Activated T-cell treated with anti-CD3 and anti-CD28 coated beads, Interleukin-2, amount 50 U/mL, for 72 hours (primary cell): ENCODE data around the gene PHF24. TPM values are rescaled to one million over a fixed set of nuclear protein-coding genes. Genes with fewer than 3 reads are reported as not detected.
"Not testable (repeated sequence)": the region's sequence is repeated elsewhere in the genome, so short reads cannot be mapped to it uniquely, and the experiment has no call there.

Experiments
- ATAC-seq, 2 donors: fragments of 150-1000 bp; cut with Tn5 transposase; replicated peaks in 1 of 2; 2 replicates each; pipeline ENCODE4 v1.10.0; 2021; ENCODE audit warnings: moderate library complexity in 2 of 2, mild to moderate bottlenecking in 1 of 2
- DNase-seq, 2 donors: peaks; one replicate each; pipeline ENCODE4 v3.0.0; 2021 to 2022; ENCODE audit warnings: mixed read lengths in 1 of 2
- H3K27ac Mint-ChIP-seq: one replicate; pipeline ENCODE4 v1.8.0; 2022; ENCODE audit warnings: mild to moderate bottlenecking, moderate library complexity, mixed read lengths
- H3K27me3 Mint-ChIP-seq: one replicate; pipeline ENCODE4 v1.8.0; 2022; ENCODE audit warnings: low read depth, mixed read lengths
- H3K36me3 Mint-ChIP-seq, 2 donors: one replicate each; pipeline ENCODE4 v1.8.0; 2022; ENCODE audit warnings: mixed read lengths in 2 of 2, mild to moderate bottlenecking in 1 of 2; ENCODE audit not compliant: insufficient read depth in 2 of 2
- H3K4me1 Mint-ChIP-seq: one replicate; pipeline ENCODE4 v1.8.0; 2022; ENCODE audit warnings: low read depth, mixed read lengths
- H3K4me3 Mint-ChIP-seq, 2 donors: one replicate each; pipeline ENCODE4 v1.8.0; 2022; ENCODE audit warnings: mild to moderate bottlenecking in 2 of 2, mixed read lengths in 2 of 2, moderate library complexity in 2 of 2
- H3K9me3 Mint-ChIP-seq, 2 donors: one replicate each; pipeline ENCODE4 v1.8.0; 2022; ENCODE audit warnings: mixed read lengths in 2 of 2
- total RNA-seq, 2 donors: library from RNA; stranded (reverse); gene quantifications; one replicate each; pipeline ENCODE4 v1.2.3, GENCODE V29; 2022

PHF24 gene
- total RNA-seq, 2 donors from 2014 or later = 1.00 to 1.1 TPM

DNA sequence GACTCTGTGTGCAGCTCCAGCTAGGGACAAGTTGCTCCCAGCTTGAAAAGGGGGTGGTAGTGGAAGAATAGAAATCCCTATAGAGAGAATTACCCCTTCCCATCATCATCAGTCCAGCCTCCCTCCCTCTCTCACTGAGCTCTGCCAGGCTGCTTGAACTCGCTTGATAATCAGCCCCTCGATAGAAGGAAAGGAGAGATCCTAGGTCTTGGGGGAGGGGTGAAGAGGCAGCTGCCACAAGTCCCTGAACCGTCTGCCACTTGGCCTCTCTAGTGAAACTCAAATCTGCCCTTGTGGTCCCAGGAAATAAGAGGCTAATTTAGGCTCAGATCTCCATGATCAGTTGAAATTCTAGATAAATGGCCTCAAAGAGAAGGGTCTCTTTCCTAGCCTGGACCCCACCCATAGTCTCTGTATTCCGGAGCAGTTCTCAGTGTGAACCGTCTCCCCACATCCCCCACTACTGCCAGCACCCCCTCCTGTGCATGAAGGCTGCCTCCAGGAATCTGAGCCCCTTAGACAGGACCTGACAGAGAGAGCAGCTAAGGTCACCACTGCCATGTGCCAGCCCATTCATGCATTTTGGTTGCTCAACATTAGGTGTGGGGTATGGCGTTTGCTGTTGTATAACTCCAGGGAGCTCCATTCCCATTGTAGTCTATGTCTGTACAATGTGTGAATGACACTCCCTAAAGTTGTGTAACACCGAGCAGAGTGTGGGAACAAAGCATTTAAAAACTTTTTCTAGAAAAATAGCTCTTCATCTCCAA lies 37.0 kb downstream of the PHF24 start:
- Mint-ChIP-seq H3K36me3 (peaks cover 2 to 7% of the 10 kb centered on the region in 2 donors), H3K4me1 (peaks cover 61% of the 10 kb centered on the region), H3K9me3 (no peaks in the 10 kb centered on the region), H3K27me3 (no peaks in the 10 kb centered on the region), H3K27ac (no peak overlapping the region), H3K4me3 (no peak overlapping the region)
- DNase-seq (no peak), ATAC-seq (no peak)

DNA sequence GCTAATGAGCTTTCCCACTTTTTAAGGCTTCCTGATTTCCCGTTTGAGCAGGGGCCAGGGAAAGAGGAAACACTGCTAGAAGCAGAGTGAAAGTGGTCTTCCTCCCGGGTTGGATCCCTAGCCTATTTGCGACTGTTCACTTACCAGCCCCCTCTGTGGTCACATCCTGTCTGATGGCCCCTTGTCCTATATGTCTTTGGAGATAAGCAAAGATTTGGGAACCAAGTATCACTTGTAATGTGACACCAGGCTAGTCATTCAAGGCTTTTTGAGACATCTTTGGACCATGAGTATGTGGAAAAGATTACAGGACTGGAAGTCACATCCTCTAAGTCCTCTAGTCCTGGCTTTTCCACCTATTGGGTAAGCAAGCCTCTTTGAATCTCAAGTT lies 37.6 kb downstream of the PHF24 start:
- peaks cover 58% of the 10 kb centered on the region for H3K4me1 Mint-ChIP-seq

DNA sequence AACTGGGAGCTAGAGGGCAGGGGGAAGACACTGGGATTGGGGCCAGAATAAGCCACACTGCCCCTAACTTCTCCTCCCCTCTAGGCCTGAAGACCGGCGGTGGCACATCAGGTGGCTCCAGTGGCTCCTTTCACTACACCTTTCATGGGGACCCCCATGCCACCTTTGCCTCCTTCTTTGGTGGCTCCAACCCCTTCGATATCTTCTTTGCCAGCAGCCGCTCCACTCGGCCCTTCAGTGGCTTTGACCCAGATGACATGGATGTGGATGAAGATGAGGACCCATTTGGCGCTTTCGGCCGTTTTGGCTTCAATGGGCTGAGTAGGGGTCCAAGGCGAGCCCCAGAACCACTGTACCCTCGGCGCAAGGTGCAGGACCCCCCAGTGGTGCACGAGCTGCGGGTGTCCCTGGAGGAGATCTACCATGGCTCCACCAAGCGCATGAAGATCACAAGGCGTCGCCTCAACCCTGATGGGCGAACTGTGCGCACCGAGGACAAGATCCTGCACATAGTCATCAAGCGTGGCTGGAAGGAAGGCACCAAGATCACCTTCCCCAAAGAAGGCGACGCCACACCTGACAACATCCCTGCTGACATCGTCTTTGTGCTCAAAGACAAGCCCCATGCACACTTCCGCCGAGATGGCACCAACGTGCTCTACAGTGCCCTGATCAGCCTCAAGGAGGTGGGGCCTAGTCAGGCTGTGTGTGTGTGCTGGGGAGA lies 38.3 kb downstream of the PHF24 start:
- Mint-ChIP-seq H3K4me3 (no peak overlapping the region), H3K36me3 (peaks cover 2 to 7% of the 10 kb centered on the region in 2 donors), H3K27ac (no peak overlapping the region), H3K9me3 (no peaks in the 10 kb centered on the region), H3K4me1 (peaks cover 58% of the 10 kb centered on the region), H3K27me3 (no peaks in the 10 kb centered on the region)
- ATAC-seq = no peak
- DNase-seq = no peak

More for the DNA sequence above, 37.6 kb downstream of the PHF24 start:
- H3K9me3 Mint-ChIP-seq = no peaks in the 10 kb centered on the region
- H3K27ac Mint-ChIP-seq = no peak overlapping the region
- no peak overlapping the region for H3K4me3 Mint-ChIP-seq
- H3K36me3 Mint-ChIP-seq = peaks cover 2 to 7% of the 10 kb centered on the region in 2 donors
- DNase-seq (no peak), ATAC-seq (no peak)
- no peaks in the 10 kb centered on the region for H3K27me3 Mint-ChIP-seq

DNA sequence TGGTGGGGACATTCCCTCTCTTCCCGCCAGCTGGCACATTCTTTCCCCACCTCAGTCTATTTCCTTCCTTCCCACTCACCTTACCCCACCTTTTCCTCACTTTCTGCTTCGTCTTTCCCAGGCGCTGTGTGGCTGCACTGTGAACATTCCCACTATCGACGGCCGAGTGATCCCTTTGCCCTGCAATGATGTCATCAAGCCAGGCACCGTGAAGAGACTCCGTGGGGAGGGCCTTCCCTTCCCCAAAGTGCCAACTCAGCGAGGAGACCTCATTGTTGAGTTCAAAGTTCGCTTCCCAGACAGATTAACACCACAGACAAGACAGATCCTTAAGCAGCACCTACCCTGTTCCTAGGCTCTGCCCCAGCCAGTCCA lies 38.8 kb downstream of the PHF24 start:
- no peak for ATAC-seq
- Mint-ChIP-seq H3K27me3 (no peaks in the 10 kb centered on the region), H3K9me3 (no peaks in the 10 kb centered on the region), H3K27ac (no peak overlapping the region), H3K36me3 (peaks cover 2 to 7% of the 10 kb centered on the region in 2 donors), H3K4me3 (no peak overlapping the region), H3K4me1 (peaks cover 59% of the 10 kb centered on the region)
- DNase-seq = no peak

DNA sequence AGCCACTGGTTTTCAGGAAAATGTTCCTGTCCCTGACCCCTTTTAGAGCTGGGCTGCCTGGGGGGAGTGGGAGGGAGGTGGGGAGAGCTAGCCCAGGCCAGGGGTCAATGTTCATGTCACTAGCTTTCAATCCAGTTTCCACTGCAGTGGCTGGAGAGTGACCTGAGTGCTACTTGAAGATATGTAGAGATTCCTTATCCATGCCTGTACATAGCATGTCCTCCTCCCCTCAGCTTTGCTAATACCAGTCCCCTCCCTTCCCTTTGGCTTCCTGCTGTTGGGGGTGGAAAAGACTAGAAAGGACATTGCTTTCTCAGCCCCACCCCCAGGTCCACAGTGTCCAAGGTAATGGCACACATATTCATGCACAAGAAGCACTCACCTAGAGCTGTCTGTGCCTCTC lies 39.3 kb downstream of the PHF24 start:
- H3K4me3 Mint-ChIP-seq = no peak overlapping the region
- H3K27ac Mint-ChIP-seq = no peak overlapping the region

DNA sequence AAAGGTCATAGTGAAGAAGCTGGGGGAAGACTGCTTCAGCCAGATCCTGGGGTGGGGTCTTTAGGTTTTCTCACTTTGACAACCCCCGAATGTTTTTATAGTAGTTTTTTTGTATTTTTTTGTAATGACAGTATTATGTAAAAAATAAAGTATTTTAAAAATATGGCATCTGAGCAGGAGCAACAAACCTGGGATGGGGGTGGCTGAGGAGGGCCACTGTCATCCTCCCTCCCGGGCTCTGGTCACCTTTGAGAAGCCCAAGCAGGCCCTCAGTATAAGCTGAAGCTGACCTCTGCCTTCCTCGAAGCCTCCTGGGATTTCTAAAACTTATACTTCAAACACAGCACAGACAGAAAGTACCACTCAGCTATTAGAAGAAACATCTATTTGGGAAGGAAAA lies 40.2 kb downstream of the PHF24 start:
- DNase-seq (no peak), ATAC-seq (no peak)
- Mint-ChIP-seq H3K4me1 (peaks cover 57% of the 10 kb centered on the region), H3K4me3 (no peak overlapping the region), H3K9me3 (no peaks in the 10 kb centered on the region), H3K27ac (no peak overlapping the region), H3K36me3 (peaks cover 2 to 5% of the 10 kb centered on the region in 2 donors), H3K27me3 (no peaks in the 10 kb centered on the region)

More for the DNA sequence above, 39.3 kb downstream of the PHF24 start:
- Mint-ChIP-seq H3K36me3 (peaks cover 2 to 7% of the 10 kb centered on the region in 2 donors), H3K4me1 (peaks cover 59% of the 10 kb centered on the region), H3K27me3 (no peaks in the 10 kb centered on the region), H3K9me3 (no peaks in the 10 kb centered on the region)
- no peak for DNase-seq
- no peak for ATAC-seq

DNA sequence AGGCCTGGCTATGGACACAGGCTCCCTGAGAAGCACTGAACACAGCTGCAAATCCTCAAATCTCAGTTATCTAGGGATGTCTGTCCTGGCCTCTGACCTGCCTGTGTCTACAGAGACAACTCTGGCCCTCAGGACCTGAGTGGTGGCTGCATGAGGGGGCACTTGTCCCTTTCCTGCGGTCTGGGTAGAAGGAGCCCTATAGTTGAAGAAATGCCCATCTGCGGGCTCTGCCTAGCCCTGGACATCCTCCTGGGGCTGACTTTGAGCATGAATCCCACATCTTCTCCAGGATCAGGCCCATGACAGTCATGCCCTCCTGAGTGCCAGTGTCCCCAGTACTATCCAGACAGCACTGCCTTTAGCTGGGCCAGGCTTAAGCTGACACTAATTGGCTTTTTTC lies 41.5 kb downstream of the PHF24 start:
- no peaks in the 10 kb centered on the region for H3K9me3 Mint-ChIP-seq
- no peak overlapping the region for H3K4me3 Mint-ChIP-seq
- no peaks in the 10 kb centered on the region for H3K27me3 Mint-ChIP-seq
- H3K36me3 Mint-ChIP-seq = peaks cover 2 to 5% of the 10 kb centered on the region in 2 donors
- peaks cover 44% of the 10 kb centered on the region for H3K4me1 Mint-ChIP-seq
- ATAC-seq (no peak), DNase-seq (no peak)
- no peak overlapping the region for H3K27ac Mint-ChIP-seq

DNA sequence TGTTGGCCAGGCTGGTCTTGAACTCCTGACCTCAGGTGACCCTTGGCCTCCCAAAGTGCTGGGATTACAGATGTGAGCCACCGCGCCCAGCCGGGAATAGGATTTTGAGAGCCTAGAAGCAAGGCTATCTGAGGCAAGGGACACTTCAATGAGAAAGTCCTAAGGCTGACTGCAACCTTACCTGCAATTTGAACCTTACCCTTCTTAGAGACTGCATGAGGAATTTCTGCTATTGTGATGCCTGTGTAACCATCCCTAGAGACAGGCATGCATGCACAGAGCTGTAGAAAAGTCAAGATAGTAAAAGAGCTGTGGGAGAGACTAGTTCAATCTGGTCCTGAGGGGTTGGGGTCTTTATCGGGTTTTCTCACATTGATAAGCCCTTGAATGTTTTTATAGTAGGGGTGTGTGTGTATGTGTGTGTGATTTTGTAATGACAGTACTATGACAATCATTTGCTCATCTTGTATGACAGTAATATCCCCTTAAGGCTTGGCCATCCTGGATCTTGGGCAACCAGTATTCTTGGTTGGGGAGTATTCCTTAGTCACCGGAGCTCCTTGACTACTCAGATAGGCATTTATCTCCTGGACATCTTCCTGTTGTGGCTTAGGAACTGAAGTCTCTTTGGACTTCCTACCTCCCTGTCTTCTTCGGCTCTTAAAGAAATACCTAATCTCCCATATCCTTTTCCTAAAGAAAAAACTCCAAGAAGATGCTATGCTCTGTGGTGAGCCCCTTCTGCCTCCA lies 42.6 kb downstream of the PHF24 start:
- DNase-seq (no peak), ATAC-seq (no peak)
- Mint-ChIP-seq H3K36me3 (peaks cover 2 to 5% of the 10 kb centered on the region in 2 donors), H3K27me3 (no peaks in the 10 kb centered on the region), H3K9me3 (no peaks in the 10 kb centered on the region), H3K27ac (peak overlapping the region; percentile 96), H3K4me1 (peaks cover 44% of the 10 kb centered on the region), H3K4me3 (no peak overlapping the region)

DNA sequence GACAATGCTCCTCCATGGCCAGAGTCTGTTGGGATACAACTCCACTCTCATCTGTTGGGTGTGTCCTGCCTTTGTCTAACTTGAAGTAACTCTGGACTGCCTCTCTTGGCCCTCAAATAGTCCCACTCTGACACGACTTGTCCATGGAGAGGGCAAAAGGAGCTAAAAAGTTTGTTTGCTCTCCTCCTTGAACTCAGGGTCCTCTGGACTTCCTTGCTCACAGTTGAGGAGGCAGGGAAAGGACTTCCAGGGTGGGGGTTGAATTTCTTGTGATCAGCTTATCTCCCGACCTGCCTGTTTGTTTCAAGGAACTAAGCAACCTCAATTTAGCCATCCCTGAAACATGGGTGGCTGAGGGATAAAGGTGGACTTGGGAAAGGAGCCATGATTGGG lies 43.2 kb downstream of the PHF24 start:
- ATAC-seq (no peak), DNase-seq (no peak)
- peaks cover 44% of the 10 kb centered on the region for H3K4me1 Mint-ChIP-seq
- peak overlapping the region; percentile 96 for H3K27ac Mint-ChIP-seq
- H3K4me3 Mint-ChIP-seq = peak overlapping the region; percentile 6 to 72
- peaks cover 2 to 5% of the 10 kb centered on the region in 2 donors for H3K36me3 Mint-ChIP-seq
- no peaks in the 10 kb centered on the region for H3K9me3 Mint-ChIP-seq
- no peaks in the 10 kb centered on the region for H3K27me3 Mint-ChIP-seq

DNA sequence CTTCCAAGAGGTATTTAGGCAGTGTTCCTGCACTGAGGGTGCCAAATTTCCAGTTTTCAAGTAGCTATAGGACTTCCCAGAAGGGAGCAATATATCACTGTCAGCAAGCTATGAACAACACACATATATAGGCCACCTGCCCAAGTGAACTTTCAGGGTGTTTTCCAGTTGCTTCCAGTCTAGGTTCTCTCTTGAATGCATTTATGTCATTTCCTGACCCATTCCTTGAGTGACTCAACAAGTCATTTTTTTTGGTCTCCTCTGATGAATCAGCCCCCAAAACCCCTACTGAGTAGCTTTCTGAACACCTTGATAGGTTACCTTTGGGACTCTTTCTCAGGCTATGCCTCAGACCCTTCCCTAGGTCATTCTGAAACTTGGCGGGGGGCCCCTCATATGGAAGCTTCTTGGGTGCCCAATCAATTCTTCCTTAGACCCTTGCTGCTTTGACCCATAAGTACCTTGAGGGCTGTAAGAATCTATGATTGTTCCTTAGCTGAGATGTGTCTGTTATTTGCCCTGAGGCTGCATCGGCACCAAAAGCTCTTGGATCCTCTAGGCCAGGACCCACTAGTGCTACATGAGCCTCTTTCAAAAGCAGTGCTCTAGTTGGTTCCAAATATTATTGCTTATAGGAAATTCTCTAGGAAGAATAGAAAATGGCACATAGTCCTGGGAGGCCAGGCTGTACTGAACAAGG lies 43.9 kb downstream of the PHF24 start:
- Mint-ChIP-seq H3K4me1 (peaks cover 44% of the 10 kb centered on the region), H3K9me3 (no peaks in the 10 kb centered on the region), H3K27me3 (no peaks in the 10 kb centered on the region), H3K27ac (peak overlapping the region; percentile 96), H3K36me3 (peaks cover under 1 to 2% of the 10 kb centered on the region in 2 donors), H3K4me3 (peak overlapping the region; percentile 54 to 72)
- DNase-seq = peak; percentile 45 to 65
- peak; percentile 94 to 96 for ATAC-seq

DNA sequence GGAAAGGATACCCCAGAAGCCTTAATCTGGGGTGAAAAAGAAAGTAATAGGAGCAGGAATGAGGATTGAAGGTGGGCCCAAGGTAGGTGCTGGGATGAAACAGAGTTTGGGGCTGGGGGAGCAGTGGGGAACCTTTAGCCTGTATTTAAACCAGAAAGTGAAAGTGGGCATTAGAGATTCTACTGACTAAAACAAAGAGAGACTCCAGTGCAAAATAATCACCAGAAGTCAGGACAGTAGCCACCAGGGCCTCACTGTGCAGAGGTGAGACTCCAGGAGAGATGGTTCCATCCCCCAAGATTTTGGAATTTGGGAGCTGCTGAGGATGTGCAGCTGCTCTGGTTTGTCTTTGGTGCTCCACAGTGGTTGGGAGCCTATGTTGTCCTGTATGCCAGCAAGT lies 44.5 kb downstream of the PHF24 start:
- H3K4me1 Mint-ChIP-seq = peaks cover 40% of the 10 kb centered on the region
- no peaks in the 10 kb centered on the region for H3K9me3 Mint-ChIP-seq
- no peak for DNase-seq
- no peaks in the 10 kb centered on the region for H3K36me3 Mint-ChIP-seq
- no peak for ATAC-seq
- H3K4me3 Mint-ChIP-seq = no peak overlapping the region
- H3K27ac Mint-ChIP-seq = no peak overlapping the region
- no peaks in the 10 kb centered on the region for H3K27me3 Mint-ChIP-seq

DNA sequence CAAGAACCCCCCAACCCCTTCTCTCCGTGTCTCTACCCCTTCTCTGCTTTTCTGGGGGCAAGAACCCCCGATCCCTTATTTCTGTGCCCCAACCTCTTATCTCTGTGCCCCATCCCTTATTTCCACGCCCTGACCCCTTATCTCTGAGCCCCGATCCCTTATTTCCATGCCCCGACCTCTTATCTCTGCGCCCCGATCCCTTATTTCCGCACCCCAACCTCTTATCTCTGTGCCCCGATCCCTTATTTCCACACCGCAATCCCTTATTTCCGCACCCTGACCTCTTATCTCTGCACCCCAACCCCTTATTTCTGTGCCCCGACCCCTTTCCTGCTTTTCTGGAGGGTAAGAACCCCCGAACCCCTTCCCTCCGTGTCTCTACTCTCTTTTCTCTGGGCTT lies 46.2 kb downstream of the PHF24 start:
- not testable (repeated sequence) for H3K27me3 Mint-ChIP-seq, DNase-seq, ATAC-seq, H3K4me3 Mint-ChIP-seq, H3K9me3 Mint-ChIP-seq, H3K27ac Mint-ChIP-seq, H3K36me3 Mint-ChIP-seq
- peaks cover 32% of the 10 kb centered on the region for H3K4me1 Mint-ChIP-seq
